Activated naive CD8-positive, alpha-beta T cell (primary cell): ENCODE data around the gene PLEKHD1.

Experiments
- H3K27ac Mint-ChIP-seq: one replicate; pipeline ENCODE4 v1.8.0; 2021; ENCODE audit warnings: mixed read lengths
- H3K27me3 Mint-ChIP-seq: one replicate; pipeline ENCODE4 v1.8.0; 2021; ENCODE audit warnings: mixed read lengths
- H3K36me3 Mint-ChIP-seq: one replicate; pipeline ENCODE4 v1.8.0; 2021; ENCODE audit warnings: mixed read lengths
- H3K4me1 Mint-ChIP-seq: one replicate; pipeline ENCODE4 v1.8.0; 2021; ENCODE audit warnings: low read depth, mixed read lengths
- H3K4me3 Mint-ChIP-seq: one replicate; pipeline ENCODE4 v1.8.0; 2021; ENCODE audit warnings: mild to moderate bottlenecking, mixed read lengths
- H3K9me3 Mint-ChIP-seq: one replicate; pipeline ENCODE4 v1.8.0; 2021; ENCODE audit warnings: low read depth, mixed read lengths

Gene PLEKHD1

GRCh38 chr14:69522026-69522425 lies 37.5 kb downstream of the PLEKHD1 start:
- Mint-ChIP-seq H3K27ac (no peak overlapping the region), H3K27me3 (no peaks in the 10 kb centered on the region), H3K36me3 (no peaks in the 10 kb centered on the region), H3K9me3 (no peaks in the 10 kb centered on the region), H3K4me3 (no peak overlapping the region), H3K4me1 (no peaks in the 10 kb centered on the region)

- Mint-ChIP-seq H3K9me3 (no peaks in the 10 kb centered on the region), H3K27ac (no peak overlapping the region), H3K4me1 (no peaks in the 10 kb centered on the region), H3K27me3 (no peaks in the 10 kb centered on the region), H3K36me3 (no peaks in the 10 kb centered on the region), H3K4me3 (no peak overlapping the region)
Observed at GRCh38 chr14:69525896-69526295, 41.4 kb downstream of the PLEKHD1 start.

GRCh38 chr14:69527635-69528034 lies 43.1 kb downstream of the PLEKHD1 start:
- H3K27me3 Mint-ChIP-seq: no peaks in the 10 kb centered on the region
- no peaks in the 10 kb centered on the region for H3K4me1 Mint-ChIP-seq
- no peak overlapping the region for H3K27ac Mint-ChIP-seq
- H3K9me3 Mint-ChIP-seq: no peaks in the 10 kb centered on the region
- H3K36me3 Mint-ChIP-seq: no peaks in the 10 kb centered on the region
- no peak overlapping the region for H3K4me3 Mint-ChIP-seq

- H3K27ac Mint-ChIP-seq: no peak overlapping the region
- H3K4me1 Mint-ChIP-seq: no peaks in the 10 kb centered on the region
- no peaks in the 10 kb centered on the region for H3K27me3 Mint-ChIP-seq
- no peak overlapping the region for H3K4me3 Mint-ChIP-seq
- no peaks in the 10 kb centered on the region for H3K9me3 Mint-ChIP-seq
- H3K36me3 Mint-ChIP-seq: no peaks in the 10 kb centered on the region
Observed at GRCh38 chr14:69528143-69528542, 43.6 kb downstream of the PLEKHD1 start.

- Mint-ChIP-seq H3K36me3 (no peaks in the 10 kb centered on the region), H3K4me3 (no peak overlapping the region), H3K9me3 (no peaks in the 10 kb centered on the region), H3K27me3 (no peaks in the 10 kb centered on the region), H3K27ac (no peak overlapping the region), H3K4me1 (no peaks in the 10 kb centered on the region)
Observed at GRCh38 chr14:69528930-69529329, 44.4 kb downstream of the PLEKHD1 start.

- Mint-ChIP-seq H3K36me3 (no peaks in the 10 kb centered on the region), H3K9me3 (no peaks in the 10 kb centered on the region), H3K27ac (no peak overlapping the region), H3K27me3 (no peaks in the 10 kb centered on the region), H3K4me1 (no peaks in the 10 kb centered on the region), H3K4me3 (no peak overlapping the region)
Observed at GRCh38 chr14:69529563-69529962, 45.0 kb downstream of the PLEKHD1 start.

- Mint-ChIP-seq H3K27ac (no peak overlapping the region), H3K36me3 (no peaks in the 10 kb centered on the region), H3K4me1 (no peaks in the 10 kb centered on the region), H3K9me3 (no peaks in the 10 kb centered on the region), H3K27me3 (peaks cover 3% of the 10 kb centered on the region), H3K4me3 (no peak overlapping the region)
Observed at GRCh38 chr14:69530095-69530494, 45.6 kb downstream of the PLEKHD1 start.

GRCh38 chr14:69531135-69531534 lies 46.6 kb downstream of the PLEKHD1 start:
- Mint-ChIP-seq H3K9me3 (no peaks in the 10 kb centered on the region), H3K4me3 (no peak overlapping the region), H3K4me1 (no peaks in the 10 kb centered on the region), H3K36me3 (no peaks in the 10 kb centered on the region), H3K27ac (no peak overlapping the region), H3K27me3 (peaks cover 5% of the 10 kb centered on the region)

- Mint-ChIP-seq H3K27me3 (peaks cover 7% of the 10 kb centered on the region), H3K27ac (no peak overlapping the region), H3K4me3 (no peak overlapping the region), H3K36me3 (no peaks in the 10 kb centered on the region), H3K9me3 (no peaks in the 10 kb centered on the region), H3K4me1 (no peaks in the 10 kb centered on the region)
Observed at GRCh38 chr14:69532561-69533340, 48.2 kb downstream of the PLEKHD1 start.

- Mint-ChIP-seq H3K27ac (no peak overlapping the region), H3K36me3 (no peaks in the 10 kb centered on the region), H3K4me3 (no peak overlapping the region), H3K4me1 (no peaks in the 10 kb centered on the region), H3K27me3 (peaks cover 13% of the 10 kb centered on the region), H3K9me3 (no peaks in the 10 kb centered on the region)
Observed at GRCh38 chr14:69535230-69535848, 50.8 kb downstream of the PLEKHD1 start.

GRCh38 chr14:69536971-69537370 lies 52.4 kb downstream of the PLEKHD1 start:
- H3K4me3 Mint-ChIP-seq: no peak overlapping the region
- H3K27me3 Mint-ChIP-seq: peaks cover 13% of the 10 kb centered on the region
- no peaks in the 10 kb centered on the region for H3K36me3 Mint-ChIP-seq
- H3K27ac Mint-ChIP-seq: no peak overlapping the region
- H3K9me3 Mint-ChIP-seq: no peaks in the 10 kb centered on the region
- no peaks in the 10 kb centered on the region for H3K4me1 Mint-ChIP-seq

- Mint-ChIP-seq H3K27ac (no peak overlapping the region), H3K9me3 (no peaks in the 10 kb centered on the region), H3K4me3 (no peak overlapping the region), H3K27me3 (peaks cover 16% of the 10 kb centered on the region), H3K4me1 (no peaks in the 10 kb centered on the region), H3K36me3 (no peaks in the 10 kb centered on the region)
Observed at GRCh38 chr14:69537900-69538299, 53.4 kb downstream of the PLEKHD1 start.

- Mint-ChIP-seq H3K27me3 (peaks cover 16% of the 10 kb centered on the region), H3K36me3 (no peaks in the 10 kb centered on the region), H3K4me1 (peaks cover 1% of the 10 kb centered on the region), H3K4me3 (no peak overlapping the region), H3K27ac (no peak overlapping the region), H3K9me3 (no peaks in the 10 kb centered on the region)
Observed at GRCh38 chr14:69538766-69539165, 54.2 kb downstream of the PLEKHD1 start.

GRCh38 chr14:69539631-69540410 lies 55.3 kb downstream of the PLEKHD1 start:
- Mint-ChIP-seq H3K27me3 (peaks cover 15% of the 10 kb centered on the region), H3K4me1 (peaks cover 1% of the 10 kb centered on the region), H3K27ac (no peak overlapping the region), H3K36me3 (no peaks in the 10 kb centered on the region), H3K9me3 (no peaks in the 10 kb centered on the region), H3K4me3 (no peak overlapping the region)

- Mint-ChIP-seq H3K9me3 (no peaks in the 10 kb centered on the region), H3K27ac (no peak overlapping the region), H3K27me3 (peaks cover 12% of the 10 kb centered on the region), H3K4me1 (peaks cover 1% of the 10 kb centered on the region), H3K4me3 (no peak overlapping the region), H3K36me3 (no peaks in the 10 kb centered on the region)
Observed at GRCh38 chr14:69540654-69541335, 56.3 kb downstream of the PLEKHD1 start.
